Ascending aorta (tissue), 2 donors: ENCODE results near the gene CDYL. TPM values are rescaled to one million over a fixed set of nuclear protein-coding genes. Genes with fewer than 3 reads are reported as not detected.
"Not testable (repeated sequence)": the region's sequence is repeated elsewhere in the genome, so short reads cannot be mapped to it uniquely, and the experiment has no call there.

Experiments
- DNase-seq, 2 donors: peaks; one replicate each; pipeline ENCODE4 v3.0.0-alpha.2; 2019; ENCODE audit warnings: low spot score in 2 of 2
- H3K27ac ChIP-seq, 2 donors: fragments of 200-600 bp; sonication (generic); one replicate each; pipeline ENCODE4 v1.5.1; 2016 to 2017; ENCODE audit warnings: mild to moderate bottlenecking in 1 of 2
- H3K27me3 ChIP-seq: fragments of 200-600 bp; sonication (generic); one replicate; pipeline ENCODE4 v1.5.1; 2017
- H3K36me3 ChIP-seq, 2 donors: fragments of 200-600 bp; sonication (generic); one replicate each; pipeline ENCODE4 v1.5.1; 2016
- H3K4me1 ChIP-seq, 2 donors: fragments of 200-600 bp; sonication (generic); one replicate each; pipeline ENCODE4 v1.5.1; 2016 to 2017; ENCODE audit warnings: mild to moderate bottlenecking in 1 of 2
- H3K4me3 ChIP-seq, 2 donors: fragments of 200-600 bp; sonication (generic); one replicate each; pipeline ENCODE4 v1.5.1; 2016 to 2017; ENCODE audit warnings: mild to moderate bottlenecking in 1 of 2
- H3K9me3 ChIP-seq, 2 donors: fragments of 200-600 bp; sonication (generic); one replicate each; pipeline ENCODE4 v1.5.1; 2016
- CTCF ChIP-seq, 3 experiments: fragments of 200-600 bp in 2 of 3; fragments of 450-650 bp in 1 of 3; sonication (generic) in 2 of 3; IDR thresholded peaks; one replicate each; pipeline ENCODE4 v1.5.1; 2016 to 2019; ENCODE audit warnings: antibody characterized with exemption in 3 of 3, mild to moderate bottlenecking in 1 of 3, moderate library complexity in 1 of 3
- intact Hi-C: fragments of 100-400 bp; cut with DNase I; formaldehyde crosslinking; loops from one replicate; pipeline ENCODE4 v1.15.1; 2023
- total RNA-seq: library from RNA; depleted of rRNA; stranded (reverse); fragments of >200 nt; gene quantifications from one replicate; pipeline ENCODE4 v1.1.0, GENCODE V29; 2016

Gene CDYL
- total RNA-seq, 1 donor from 2014 or later = 73.7 TPM

DNA sequence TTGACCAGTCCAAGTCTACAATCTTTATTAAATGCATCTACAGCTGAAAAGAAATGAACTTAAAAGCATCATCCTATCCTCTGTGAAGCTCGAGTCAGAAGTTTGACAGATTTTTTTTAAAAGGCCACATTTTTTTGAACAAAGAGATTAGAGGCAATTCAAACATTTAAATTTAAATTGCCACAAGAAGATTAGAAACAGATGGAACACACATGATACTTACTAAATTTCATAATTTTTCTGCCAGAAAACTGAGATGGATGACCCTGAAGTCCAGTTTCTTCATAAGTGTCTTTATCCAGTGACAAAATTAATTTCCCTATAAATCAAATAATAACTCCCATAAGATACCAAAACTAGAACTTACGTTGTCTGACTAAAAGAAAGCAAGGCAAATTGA is 223.4 kb downstream of the CDYL start:
- no peaks in the 10 kb centered on the region for H3K9me3 ChIP-seq
- H3K27ac ChIP-seq = no peak overlapping the region
- H3K4me1 ChIP-seq = no peaks in the 10 kb centered on the region
- no peak overlapping the region for H3K4me3 ChIP-seq
- peaks cover 0 to 20% of the 10 kb centered on the region in 2 donors for H3K36me3 ChIP-seq
- H3K27me3 ChIP-seq = no peaks in the 10 kb centered on the region
- intact Hi-C loops = no loop called here
- DNase-seq = no peak
- no peak for TF ChIP-seq CTCF (IDR thresholded peaks at IDR 0.05)

DNA sequence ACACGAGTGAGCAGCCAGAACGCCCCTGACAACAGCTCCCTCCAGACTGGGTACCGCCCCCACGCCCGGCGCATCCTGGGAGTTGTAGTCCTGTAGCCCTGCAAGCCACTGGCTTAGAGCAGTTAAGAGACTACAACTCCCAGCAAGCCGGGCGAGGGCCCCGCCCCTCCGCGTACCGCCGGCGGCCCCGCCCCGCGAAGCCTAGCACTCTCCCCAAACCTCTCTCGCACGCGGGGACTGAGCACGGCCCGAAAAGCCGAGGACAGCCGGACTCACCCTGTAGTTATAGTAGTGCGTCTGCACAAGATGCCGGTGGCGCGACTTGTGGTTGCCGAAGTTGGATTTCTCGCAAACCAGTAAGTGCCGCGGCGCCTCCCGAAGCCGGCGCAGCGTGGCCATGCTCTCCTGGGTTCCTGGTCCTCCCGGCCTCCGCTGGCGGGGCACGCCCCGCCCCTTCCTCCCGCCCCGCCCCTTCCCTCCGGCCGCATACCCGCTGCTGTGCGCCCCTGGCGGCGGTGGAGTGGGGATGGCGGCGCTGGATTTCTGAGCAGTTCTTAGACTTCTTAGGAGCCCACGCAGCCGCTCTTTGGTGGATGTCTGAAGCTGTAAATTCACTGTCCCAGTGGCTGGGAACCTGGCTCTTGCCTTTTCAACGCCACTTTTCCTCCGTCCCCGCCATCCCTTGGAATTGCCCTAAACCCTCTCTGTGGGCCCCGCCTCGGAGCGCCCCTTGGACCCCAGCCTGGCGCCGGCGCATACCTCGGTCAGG is 227.6 kb downstream of the CDYL start, which contains the start of gene RPP40:
Gene RPP40, minus strand, starts transcription at position 434 of the 769 bp plus-strand sequence. Its CDS starts 35 bp downstream, at position 399.
- peak; percentile 72 to 93 (median 93) for TF ChIP-seq CTCF (IDR thresholded peaks at IDR 0.05)
- intact Hi-C loops = loop anchor here (1.0 to 10.0 kb wide), 8 partner anchors 21 to 866 kb away; partner anchors contain the start of genes ECI2, FARS2 and LYRM4
- H3K36me3 ChIP-seq = no peaks in the 10 kb centered on the region
- peak within 1 kb of the TSS; percentile 92 to 95 for H3K27ac ChIP-seq
- H3K27me3 ChIP-seq = no peaks in the 10 kb centered on the region
- no peaks in the 10 kb centered on the region for H3K4me1 ChIP-seq
- H3K9me3 ChIP-seq = no peaks in the 10 kb centered on the region
- DNase-seq = peak; percentile 93 to 99
- H3K4me3 ChIP-seq = peak within 1 kb of the TSS; percentile 56 to 71

DNA sequence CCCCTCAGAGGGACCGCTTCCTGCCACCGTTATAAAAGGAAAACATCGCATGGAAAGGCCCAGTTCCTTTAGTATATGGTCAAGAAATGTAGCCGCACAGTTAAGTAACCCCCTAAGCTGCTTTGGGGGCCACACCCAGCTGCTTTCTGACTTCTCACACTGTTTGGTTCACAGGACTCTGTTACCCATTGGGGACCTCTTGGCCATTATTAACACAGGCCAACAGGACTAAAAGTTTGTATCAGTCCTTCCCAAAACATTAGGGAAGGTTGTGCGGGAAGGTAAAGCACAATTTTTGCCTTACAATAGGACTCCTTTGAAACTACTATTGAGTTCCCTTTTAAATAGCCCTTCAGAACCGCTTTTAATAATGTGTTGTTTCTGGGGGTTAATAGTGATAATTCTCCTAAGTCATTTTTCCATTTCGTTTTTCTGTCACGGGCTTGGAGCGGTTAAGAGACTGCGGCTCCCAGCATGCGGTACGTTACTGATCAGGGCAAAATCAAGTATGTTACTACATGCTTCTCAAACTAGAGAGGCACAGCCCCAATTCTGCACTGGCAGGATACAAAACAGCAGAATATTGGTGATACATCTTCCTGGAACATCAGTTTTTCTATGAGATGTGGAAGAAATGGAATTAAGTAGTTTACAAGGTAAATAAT is 228.3 kb downstream of the CDYL start:
- H3K4me1 ChIP-seq = no peaks in the 10 kb centered on the region
- no peaks in the 10 kb centered on the region for H3K36me3 ChIP-seq
- intact Hi-C loops = loop anchor here (1.0 to 10.0 kb wide), 7 partner anchors 20 to 867 kb away; partner anchors contain the start of gene ECI2
- peak overlapping the region; percentile 92 to 95 for H3K27ac ChIP-seq
- no peaks in the 10 kb centered on the region for H3K27me3 ChIP-seq
- TF ChIP-seq CTCF (IDR thresholded peaks at IDR 0.05) = no peak
- H3K4me3 ChIP-seq = peak overlapping the region; percentile 56 to 71
- DNase-seq = no peak
- no peaks in the 10 kb centered on the region for H3K9me3 ChIP-seq

GRCh38 chr6:5005038-5005433 is 228.8 kb downstream of the CDYL start:
- not testable (repeated sequence) for H3K27me3 ChIP-seq, H3K36me3 ChIP-seq, H3K9me3 ChIP-seq, H3K4me1 ChIP-seq, DNase-seq, H3K27ac ChIP-seq
- intact Hi-C loops = loop anchor here (2.0 to 10.0 kb wide), 5 partner anchors 20 to 690 kb away; no protein-coding TSS in a partner anchor
- peak overlapping the region in 1 of 2 donors; percentile 71 for H3K4me3 ChIP-seq

Other genes starting within 250 kb of the CDYL start
- not detected for gene RPP40, start 227.6 kb downstream of the CDYL start, total RNA-seq